Measurements from ENCODE around the gene SH3BGRL2.
"Not testable (repeated sequence)": the region's sequence is repeated elsewhere in the genome, so short reads cannot be mapped to it uniquely, and the experiment has no call there.

Gene SH3BGRL2

DNA sequence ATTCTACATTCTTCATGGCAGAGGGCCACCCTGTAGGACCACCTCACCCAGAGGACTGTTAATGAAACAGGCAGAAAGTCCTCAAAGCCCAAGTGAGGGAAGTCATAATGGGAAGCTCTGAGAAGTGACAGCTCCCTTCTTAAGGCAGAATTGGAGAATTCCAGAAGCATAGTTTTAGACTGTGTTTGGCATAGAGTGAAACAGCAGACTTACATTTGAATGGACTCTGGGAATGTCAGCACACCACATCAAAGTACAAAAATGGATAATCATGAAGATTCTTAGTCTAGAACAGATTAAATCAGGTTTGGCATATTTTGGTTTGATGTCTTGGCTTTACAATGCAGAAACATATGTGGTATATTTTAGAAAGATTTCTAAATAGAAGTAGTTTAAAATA is 17.9 kb downstream of the SH3BGRL2 start:
- no peak for DNase-seq (ENCODE audit: low read depth)

DNA sequence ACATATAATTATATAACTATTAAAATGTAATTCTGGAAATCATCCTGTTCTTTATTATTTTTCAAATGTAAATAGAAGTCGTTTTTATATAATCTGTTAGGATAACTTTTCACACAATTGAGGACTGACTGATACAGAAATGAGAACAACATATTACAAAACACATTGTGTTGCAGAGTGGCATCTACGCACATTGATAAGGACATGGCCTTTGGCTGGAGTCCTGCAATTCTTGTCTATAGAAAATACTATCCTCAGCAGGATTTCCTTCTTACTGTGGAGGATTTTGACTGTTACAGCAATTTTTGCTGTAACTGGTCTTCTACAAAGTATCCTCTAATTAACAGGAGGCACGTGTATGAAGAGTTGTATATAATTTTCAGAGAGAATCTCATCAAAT is 19.8 kb downstream of the SH3BGRL2 start:
- DNase-seq (ENCODE audit: low read depth) = no peak

DNA sequence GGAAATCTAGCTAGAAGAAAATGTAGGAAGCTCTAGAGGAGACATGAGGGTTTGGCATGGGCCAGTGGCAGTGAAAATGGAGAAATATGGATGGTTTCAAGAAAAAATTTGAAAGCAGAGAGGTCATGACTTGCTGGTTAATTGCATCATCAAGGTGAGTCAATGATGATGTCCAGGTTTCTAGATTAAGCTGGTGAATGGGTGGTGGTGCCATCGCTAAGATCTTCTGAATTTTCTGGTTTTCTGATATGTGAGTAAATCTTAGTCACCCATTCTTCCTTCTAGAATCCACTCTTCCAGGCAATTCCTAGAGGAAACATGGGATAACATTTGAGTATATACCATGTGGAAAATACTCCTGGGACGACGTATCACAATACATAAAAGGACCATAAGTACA is 25.0 kb downstream of the SH3BGRL2 start:
- DNase-seq (ENCODE audit: low read depth) = no peak

DNA sequence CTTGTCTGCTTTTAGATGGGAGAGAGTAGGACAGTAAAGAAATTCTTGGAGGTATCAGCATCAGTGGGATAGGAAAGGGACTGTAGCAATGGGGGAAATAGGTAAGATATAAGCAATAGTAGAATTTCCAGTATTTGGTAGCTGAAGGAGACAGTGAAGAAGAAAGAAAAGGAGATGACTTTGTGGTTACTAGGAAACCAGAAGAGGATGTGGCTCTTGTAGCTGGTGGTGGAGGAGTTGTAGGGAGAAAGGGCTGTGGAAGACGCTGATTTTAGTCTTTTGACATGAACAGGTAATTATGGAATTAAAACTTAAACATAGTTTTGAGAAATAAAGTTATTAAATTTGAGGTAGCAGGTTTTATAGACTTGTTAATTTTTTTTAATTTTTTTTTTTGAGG is 26.1 kb downstream of the SH3BGRL2 start:
- DNase-seq (ENCODE audit: low read depth) = no peak

DNA sequence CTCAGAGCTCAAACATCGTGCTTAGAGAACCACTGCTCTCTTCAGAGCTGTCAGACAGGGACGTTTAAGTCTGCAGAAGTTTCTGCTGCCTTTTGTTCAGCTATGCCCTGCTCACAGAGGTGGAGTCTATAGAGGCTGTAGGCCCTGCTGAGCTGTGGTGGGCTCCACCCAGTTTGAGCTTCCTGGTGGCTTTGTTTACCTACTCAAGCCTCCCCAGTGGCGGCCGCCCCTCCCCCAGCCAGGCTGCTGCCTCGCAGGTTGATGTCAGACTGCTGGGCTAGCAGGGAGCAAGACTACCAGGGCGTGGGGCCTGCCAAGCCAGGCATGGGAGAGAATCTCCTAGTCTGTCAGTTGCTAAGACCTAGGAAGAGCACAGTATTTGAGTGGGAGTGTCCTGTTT is 32.5 kb downstream of the SH3BGRL2 start:
- not testable (repeated sequence) for DNase-seq (ENCODE audit: low read depth)

DNA sequence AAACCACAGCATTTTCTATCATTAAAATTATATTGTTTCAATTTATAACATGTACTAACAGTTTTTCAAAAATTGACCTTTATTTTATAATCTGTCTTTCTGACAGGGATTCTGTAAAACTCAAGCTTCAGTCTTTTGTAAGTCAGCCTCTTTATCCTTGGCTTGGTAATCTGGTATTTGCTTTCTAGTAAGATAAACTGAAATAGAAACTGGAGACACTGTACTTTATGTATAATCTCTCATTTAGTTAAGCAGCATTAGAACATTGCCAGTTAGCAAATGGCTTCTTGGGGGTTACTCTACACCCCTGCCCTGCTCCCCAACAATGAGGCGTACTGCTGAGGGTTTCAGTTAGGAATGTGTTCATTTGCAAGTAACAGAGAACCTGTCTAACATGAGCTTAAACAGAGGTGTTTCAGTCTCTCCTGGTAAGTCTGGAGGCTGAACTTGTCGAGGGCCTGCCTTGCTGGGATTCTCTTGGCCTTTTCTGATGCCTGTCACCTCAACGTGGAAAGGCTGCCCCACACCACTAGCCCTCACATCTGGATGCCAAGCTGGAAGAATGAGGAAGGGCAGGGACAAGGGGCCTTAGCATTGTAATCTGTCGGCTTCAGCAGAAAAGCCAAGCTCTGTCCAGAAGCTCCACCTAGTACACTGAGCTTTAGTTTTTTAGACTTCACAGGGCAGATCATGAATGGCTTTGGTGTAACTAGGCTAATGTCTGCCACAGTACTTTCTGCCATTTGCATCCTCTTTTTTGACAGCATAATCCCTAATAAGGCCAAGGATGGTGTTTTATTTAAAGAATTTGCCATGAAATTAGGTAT is 34.8 kb downstream of the SH3BGRL2 start:
- DNase-seq (ENCODE audit: low read depth) = no peak

DNA sequence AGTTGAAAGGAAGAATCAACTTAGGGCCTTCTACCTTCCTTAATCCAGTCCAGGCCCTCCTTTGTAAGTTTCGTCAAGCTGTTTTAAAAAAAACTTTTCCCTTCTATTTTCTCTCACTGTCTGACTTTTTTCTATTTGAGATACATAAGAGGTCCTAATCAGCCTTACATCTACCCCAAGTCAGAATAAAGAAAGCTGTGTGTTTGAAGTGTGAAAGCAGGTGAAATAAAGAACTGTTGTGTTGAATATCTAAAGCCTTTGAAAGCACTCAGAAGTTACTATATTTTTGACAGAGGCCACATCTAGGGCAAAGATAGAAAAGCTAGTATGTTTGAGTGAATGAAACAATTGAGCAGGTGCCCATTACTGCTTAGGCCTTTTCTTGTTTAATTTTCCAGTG is 35.5 kb downstream of the SH3BGRL2 start:
- DNase-seq (ENCODE audit: low read depth) = no peak

DNA sequence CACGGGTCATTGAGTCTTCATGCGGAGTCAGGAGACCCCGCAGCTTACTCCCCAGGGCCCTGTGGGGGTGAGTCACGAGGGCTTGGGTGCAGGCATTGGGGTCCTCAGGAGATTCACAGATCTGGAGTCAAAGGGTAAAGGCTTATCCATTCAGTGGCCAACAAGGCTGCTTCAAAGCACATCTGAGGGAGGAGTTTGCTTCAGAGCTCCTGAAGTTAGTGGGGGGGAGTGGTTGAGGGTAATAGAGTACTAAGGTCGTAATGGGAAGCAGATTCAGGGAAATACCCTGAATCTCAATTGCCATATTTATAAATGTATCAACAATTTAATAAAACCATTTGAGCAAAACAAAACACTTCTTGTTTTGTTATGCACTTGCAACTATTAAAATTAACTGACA is 37.3 kb downstream of the SH3BGRL2 start:
- no peak for DNase-seq (ENCODE audit: low read depth)

DNA sequence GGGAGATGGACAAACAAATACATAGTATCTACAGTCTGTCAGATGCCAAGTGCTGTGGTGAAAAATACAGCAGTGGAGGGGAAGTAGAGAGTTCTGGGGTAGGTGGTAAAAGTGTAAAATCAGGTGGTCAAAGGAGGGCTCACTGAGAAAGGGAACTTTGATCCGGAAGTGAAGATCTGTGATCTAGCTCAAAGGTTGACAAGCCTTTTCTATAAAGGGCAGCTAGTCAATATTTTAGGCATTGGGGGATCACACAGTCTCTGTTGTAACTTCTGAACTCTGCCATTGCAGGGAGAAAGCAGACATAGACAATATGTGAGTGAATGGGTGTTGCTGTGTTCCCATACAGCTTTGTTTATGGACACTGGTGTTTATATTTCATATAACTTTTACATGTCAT is 38.6 kb downstream of the SH3BGRL2 start:
- DNase-seq (ENCODE audit: low read depth) = no peak

DNA sequence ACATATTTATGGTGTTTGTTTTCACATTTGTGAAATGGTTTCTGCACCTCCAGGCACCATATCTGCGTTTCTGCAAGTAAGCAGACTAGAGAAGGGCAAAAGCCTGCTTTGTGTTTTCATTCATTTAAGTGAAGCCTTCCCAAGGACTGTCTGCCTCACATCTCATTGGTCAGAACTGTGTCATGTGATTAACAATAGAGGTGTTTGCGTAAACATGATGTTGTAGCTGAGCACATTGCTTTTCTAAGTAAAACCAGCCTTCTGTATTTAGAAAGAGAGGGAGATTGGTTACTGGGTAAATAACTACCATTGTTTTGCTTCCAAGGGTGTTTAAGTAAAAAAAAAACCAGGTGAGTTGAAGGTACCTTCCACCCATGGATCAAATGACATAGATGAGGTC is 39.7 kb downstream of the SH3BGRL2 start:
- no peak for DNase-seq (ENCODE audit: low read depth)

DNA sequence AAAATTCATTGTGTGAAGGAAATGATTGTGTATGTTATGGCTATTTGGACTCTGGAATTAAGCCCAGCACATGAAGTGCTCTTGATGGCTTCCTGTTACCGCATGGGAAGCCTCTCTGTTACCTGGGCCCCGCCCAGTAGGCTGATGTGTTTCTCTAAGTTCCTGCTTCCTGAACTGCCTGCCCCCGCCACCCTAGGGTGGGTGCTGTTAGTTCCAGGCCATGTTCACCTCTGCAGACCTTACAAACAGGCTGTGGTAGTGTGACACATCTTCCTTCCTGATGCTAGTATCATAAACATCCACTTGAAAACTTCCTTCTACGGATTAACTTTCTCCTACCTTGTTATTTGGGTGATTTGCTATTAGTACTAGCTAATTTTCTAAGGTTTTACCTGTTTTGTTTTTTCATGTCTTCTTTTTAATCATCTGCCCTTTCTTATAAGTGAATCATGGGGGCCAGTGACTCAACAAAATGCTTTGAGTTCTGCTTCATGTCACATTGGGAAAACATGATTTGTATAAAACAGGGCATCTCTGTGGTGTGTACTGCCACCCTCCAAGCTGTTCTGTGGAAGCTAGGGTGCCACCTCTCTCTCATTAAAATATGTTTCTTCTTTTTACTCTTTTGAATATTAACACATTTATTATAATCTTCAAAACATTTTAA is 40.6 kb downstream of the SH3BGRL2 start:
- no peak for DNase-seq (ENCODE audit: low read depth)

DNA sequence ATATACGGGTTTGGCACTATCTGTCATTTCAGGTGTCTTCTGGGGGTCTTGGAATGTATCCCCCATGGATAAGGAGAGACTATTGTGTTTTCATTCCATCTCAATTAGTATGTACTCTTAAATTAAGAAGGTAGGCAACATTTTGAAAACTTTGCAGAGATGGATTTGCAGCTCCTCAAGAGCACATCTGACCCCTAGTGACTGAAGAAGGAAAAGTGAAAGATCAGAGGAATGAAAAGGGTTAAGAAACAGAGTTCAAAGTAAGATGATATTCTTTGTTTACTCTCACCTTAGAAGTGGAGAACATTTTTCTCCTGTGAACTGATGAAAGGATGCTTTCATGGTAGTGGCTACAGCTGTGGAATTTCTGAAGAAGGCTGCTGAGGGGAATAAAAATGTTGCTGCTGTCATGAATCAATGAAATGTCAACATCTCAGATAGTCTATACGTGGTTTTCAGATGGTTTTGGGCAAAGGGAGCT is 41.5 kb downstream of the SH3BGRL2 start:
- no peak for DNase-seq (ENCODE audit: low read depth)

DNA sequence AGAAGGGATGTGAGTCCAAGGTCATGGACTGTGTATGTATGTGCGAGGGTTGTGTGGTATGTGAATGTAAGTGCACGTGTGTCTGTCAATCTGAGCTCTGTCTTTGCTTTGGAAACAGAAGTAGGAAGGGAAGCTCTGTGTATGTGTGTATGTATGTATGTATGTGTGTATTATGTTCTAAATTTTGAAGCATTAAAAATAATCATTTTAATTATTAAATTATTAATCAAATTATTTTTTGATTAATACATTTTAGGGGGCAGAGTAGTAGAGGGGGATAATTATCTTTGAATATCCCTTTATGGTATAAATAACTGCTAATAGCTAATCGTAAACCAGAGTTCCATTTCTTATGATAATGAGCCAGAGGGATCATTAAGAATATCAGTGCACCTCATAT is 42.8 kb downstream of the SH3BGRL2 start:
- no peak for DNase-seq (ENCODE audit: low read depth)

DNA sequence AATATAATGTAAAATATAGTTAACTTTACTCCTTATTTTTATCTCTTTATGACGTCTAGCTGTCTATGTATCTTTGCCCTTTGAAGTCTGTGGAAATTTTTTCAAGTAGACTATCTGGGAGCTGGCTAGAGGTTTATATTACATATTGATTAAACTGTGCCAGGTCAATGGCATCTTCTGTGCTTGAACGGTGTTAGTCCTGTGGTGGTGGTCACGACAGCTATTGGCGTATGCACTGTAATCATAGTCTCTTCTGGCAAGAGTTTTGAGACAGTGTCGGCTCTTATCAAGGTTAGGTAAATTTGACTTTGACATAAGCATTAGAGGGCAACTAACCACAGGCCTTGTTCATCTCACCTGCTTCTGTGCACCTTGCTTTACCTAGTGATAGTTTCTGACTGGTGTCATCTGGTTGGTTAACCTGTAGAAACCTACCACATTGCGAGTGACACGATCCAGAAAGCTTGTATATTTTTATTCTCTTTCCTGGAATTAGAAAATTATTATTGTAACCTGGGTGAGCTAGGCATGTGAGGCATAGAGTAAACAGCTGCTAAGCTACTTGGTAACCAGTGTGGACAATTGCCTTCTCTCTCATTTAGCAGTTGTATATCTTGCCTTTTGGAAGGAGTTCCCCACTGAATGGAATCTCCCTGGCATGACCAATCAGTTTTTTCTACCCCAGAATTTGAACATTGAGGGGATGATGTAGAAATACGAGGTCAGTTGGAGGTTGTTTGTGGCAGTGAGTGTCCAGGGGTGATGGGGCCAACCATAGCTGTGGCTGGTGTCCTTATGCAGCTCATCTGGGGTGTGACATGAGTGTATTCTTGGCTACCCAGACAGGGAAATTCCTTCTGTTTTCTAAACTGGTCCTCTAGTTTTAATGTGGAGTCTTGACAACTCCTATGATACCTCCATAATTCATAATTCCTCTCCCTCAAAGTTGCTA is 45.9 kb downstream of the SH3BGRL2 start:
- no peak for DNase-seq (ENCODE audit: low read depth)

DNA sequence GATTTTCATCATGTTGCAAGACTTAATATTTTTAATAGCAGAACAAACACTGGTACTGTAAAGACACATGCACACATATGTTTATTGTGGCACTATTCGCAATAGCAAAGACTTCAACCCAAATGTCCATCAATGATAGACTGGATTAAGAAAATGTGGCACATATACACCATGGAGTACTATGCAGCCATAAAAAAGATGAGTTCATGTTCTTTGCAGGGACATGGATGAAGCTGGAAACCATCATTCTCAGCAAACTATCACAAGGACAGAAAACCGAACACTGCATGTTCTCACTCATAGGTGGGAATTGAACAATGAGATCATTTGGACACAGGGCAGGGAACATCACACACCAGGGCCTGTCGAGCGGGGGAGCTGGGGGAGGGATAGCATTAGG is 51.6 kb downstream of the SH3BGRL2 start:
- DNase-seq (ENCODE audit: low read depth) = not testable (repeated sequence)

DNA sequence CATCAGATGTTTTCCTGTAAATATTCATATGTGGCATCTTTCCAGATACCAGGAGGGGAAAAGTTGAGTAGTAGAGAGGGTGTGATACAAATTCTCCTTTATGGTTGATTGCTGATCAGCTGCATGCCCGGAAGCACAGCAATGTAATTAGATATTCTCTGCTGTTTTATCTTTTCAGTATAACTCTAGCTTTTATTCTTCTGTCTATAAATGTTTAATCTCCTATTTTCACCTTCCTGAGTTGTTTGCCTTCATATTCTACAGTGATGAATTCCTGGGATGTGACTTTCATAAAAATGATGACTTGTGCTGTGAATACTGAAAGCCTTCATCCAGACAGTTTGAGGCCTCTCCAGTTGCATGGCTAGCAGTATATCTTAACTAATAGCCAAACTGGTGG is 53.7 kb downstream of the SH3BGRL2 start:
- no peak for DNase-seq (ENCODE audit: low read depth)

DNA sequence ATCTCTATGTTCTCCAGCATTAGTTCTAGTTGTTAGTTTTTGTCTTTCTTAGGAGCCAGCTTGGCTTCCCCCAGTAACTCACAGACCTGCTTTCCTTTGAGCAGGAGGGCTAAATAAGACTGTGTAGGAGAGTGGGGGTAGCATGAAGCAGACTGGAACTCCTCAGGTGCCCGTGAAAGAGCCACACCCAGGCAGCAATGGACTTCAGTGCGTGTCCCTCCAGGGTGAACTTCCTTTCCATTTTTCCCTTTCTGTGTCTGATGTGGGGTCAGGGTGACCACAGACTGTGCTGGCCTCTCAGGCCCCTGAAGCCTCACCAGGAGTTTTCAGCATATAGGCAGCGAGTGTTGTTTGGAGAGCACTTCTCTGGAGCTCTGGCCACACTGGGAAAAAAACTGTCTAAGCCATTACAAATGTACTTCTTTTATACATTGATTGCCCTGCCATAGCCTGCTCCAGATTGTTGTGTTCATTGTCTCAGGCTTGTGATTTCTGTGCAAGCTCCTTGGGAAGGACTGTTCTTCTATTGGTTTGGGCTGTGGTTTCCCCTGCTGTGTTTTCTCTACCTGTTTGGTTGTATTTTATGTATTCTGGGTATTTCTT is 55.7 kb downstream of the SH3BGRL2 start:
- DNase-seq (ENCODE audit: low read depth) = no peak

DNA sequence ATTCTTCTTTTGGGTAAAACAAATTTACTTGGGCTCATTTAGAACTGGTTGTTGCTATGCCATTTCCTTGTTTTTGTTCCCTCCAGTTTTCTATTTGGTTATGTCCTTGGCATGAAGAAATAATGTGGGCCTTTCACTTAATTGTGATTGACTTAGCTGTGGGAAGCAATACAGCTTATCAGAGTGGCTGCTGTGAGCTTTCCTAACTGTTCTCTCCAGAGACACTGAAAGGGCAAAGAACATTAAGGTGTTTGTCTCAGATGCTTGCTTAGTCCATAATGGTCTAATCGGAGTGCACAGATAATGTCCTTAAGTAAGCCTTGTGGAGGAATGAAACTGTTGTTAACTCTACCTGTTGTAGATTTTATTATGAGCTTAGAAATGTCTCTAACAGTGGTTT is 56.6 kb downstream of the SH3BGRL2 start:
- no peak for DNase-seq (ENCODE audit: low read depth)

DNA sequence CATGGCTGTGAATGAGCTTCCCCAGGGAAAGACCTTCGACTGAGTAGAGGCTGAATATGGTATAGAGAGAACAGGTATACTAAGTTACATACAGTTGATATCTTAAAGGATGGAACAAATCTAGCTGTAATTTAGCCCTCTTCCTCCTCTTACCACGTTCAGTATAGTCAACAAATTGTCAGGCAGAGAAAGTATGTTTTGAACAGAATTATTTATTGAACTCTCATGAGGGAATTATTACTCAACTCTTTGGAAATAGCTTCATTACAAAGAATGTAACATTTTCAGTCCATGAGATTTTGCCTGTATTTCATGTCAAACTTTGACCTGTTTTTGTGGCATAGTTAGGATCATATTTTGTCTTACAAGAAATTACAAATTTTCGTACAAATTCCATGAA is 63.0 kb downstream of the SH3BGRL2 start:
- DNase-seq (ENCODE audit: low read depth) = no peak

DNA sequence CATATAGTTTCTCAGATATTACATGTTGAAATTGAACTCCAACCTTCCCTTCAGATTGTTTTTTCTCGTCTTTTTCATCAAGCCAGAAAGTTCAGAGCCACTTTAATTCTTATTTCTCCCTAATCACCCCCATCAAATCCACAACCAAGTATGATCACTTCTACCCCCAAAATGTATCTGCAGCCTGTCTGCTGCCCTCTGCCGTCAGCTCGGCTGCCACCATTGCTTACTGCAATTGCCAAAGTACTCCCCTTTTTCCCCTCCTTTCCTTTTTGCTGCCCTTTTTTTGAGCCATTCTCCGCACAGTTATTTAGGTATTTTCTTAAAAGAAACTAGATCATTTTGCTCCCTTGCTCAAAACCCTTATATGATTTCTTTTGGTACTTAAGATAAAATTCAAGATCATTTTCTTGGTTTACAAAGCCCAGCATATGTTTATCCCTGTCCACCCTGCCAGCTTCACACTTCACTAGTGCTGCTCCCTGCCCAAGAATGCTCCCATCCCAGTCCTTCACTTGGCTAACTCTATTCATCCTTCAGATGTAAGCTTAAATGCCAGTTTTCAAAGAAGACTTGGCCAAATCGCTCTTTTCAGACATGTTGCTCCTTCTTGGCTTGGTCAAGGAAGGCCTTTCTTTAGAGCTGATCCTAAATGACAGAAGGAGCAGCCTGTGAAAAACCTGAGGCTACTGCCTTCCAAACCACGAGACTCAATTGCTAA is 63.7 kb downstream of the SH3BGRL2 start:
- DNase-seq (ENCODE audit: low read depth) = no peak

DNA sequence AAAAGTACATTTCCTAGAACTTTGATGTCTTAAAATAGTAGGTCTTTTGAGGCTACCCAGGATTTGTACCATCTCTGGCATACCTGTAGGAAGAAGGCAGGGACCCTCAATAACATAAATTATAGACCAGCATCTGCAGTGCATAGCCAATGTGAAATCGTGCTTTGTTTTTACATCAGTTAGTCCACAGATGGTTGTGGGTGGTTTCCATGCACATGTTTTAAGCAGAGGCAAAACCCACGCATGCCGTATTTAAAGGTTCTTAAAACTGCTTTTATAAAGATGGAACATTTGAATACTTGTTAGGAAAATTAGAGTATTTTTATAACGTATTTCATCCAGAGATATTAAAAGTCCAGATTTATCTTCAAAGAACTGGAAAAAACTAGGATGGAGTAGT is 66.3 kb downstream of the SH3BGRL2 start:
- DNase-seq (ENCODE audit: low read depth) = no peak
